SK-N-SH treated with all-trans-retinoic acid at 6 μM for 48 hours (cell line): ENCODE results near the gene BPIFB2.
"Not testable (repeated sequence)": the region's sequence is repeated elsewhere in the genome, so short reads cannot be mapped to it uniquely, and the experiment has no call there.

Experiments
- GLIS3 ChIP-seq: fragments of 250-450 bp; sonication (Bioruptor Pico); IDR thresholded peaks from 2 replicates; pipeline ENCODE4 v1.5.0; 2020; ENCODE audit warnings: mild to moderate bottlenecking, moderate library complexity
- RARB ChIP-seq: fragments of 250-450 bp; sonication (Bioruptor Pico); IDR thresholded peaks from 2 replicates; pipeline ENCODE4 v1.8.0; 2021; ENCODE audit warnings: mild to moderate bottlenecking, moderate library complexity
- ZFP3 ChIP-seq: fragments of 250-450 bp; sonication (Bioruptor Pico); IDR thresholded peaks from 2 replicates; pipeline ENCODE4 v1.5.0; 2020; ENCODE audit warnings: mild to moderate bottlenecking, moderate library complexity
- ZFP30 ChIP-seq: fragments of 450-650 bp; formaldehyde crosslinking; IDR thresholded peaks from 2 replicates; pipeline ENCODE4 v1.5.0; 2022; ENCODE audit warnings: mild to moderate bottlenecking, moderate library complexity
- TF ChIP-seq, protein P1 (sequence below): fragments of 250-450 bp; sonication (Bioruptor Pico); IDR thresholded peaks from 2 replicates; pipeline ENCODE4 v1.8.0; 2020; ENCODE audit warnings: mild to moderate bottlenecking, moderate library complexity, borderline replicate concordance
- TF ChIP-seq, protein P2 (sequence below): fragments of 250-450 bp; sonication (Bioruptor Pico); IDR thresholded peaks from 2 replicates; pipeline ENCODE4 v1.8.0; 2021; ENCODE audit warnings: low read depth, mild to moderate bottlenecking, moderate library complexity, borderline replicate concordance

DNA sequence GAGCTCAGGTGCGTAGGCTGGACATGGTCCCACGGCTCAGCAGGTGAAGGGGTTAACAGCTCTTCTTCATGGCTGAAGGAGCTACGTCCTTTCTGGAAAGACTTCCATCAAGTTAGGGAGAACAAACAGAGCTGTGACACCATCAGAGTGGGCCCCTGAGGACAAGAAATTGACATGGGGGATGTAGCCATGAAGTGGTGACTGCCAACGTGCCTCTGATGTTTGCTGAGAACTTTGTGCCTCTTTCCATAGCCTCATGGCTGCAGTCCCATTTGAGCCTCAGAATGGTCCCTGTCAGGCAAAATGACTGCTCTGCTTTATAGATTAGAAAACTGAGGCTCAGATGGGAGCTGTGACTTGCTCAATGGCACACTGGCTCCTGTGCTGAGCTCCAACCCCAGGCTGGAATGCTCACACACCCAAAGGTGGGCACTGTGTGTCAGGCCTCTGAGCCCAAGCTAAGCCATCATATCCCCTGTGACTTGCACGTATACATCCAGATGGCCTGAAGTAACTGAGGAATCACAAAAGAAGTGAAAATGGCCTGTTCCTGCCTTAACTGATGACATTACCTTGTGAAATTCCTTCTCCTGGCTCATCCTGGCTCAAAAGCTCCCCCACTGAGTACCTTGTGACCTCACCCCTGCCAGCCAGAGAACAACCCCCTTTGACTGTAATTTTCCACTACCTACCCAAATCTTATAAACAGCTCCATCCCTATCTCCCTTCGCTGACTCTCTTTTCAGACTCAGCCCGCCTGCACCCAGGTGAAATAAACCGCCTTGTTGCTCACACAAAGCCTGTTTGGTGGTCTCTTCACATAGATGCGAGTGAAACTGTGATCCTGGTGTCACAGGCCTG is 33.1 kb upstream of the BPIFB2 start:
- not testable (repeated sequence) for TF ChIP-seq GLIS3 (CRISPR knock-in tag); ZFP3; ZFP30 (CRISPR knock-in tag); RARB (CRISPR knock-in tag)
- TF ChIP-seq, protein P1, sequence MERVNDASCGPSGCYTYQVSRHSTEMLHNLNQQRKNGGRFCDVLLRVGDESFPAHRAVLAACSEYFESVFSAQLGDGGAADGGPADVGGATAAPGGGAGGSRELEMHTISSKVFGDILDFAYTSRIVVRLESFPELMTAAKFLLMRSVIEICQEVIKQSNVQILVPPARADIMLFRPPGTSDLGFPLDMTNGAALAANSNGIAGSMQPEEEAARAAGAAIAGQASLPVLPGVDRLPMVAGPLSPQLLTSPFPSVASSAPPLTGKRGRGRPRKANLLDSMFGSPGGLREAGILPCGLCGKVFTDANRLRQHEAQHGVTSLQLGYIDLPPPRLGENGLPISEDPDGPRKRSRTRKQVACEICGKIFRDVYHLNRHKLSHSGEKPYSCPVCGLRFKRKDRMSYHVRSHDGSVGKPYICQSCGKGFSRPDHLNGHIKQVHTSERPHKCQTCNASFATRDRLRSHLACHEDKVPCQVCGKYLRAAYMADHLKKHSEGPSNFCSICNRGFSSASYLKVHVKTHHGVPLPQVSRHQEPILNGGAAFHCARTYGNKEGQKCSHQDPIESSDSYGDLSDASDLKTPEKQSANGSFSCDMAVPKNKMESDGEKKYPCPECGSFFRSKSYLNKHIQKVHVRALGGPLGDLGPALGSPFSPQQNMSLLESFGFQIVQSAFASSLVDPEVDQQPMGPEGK: not testable (repeated sequence)
- TF ChIP-seq, protein P2, sequence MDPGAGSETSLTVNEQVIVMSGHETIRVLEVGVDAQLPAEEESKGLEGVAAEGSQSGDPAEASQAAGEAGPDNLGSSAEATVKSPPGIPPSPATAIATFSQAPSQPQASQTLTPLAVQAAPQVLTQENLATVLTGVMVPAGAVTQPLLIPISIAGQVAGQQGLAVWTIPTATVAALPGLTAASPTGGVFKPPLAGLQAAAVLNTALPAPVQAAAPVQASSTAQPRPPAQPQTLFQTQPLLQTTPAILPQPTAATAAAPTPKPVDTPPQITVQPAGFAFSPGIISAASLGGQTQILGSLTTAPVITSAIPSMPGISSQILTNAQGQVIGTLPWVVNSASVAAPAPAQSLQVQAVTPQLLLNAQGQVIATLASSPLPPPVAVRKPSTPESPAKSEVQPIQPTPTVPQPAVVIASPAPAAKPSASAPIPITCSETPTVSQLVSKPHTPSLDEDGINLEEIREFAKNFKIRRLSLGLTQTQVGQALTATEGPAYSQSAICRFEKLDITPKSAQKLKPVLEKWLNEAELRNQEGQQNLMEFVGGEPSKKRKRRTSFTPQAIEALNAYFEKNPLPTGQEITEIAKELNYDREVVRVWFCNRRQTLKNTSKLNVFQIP (CRISPR knock-in tag): not testable (repeated sequence)
